ACHN (cell line): Measurements from ENCODE around the gene PCDH12.

Experiments
- DNase-seq: peaks from one replicate; pipeline ENCODE4 v3.0.0-alpha.2; 2015
- in situ Hi-C: cut with HindIII; loops from 2 replicates; pipeline ENCODE4 v1.10.0; 2017; ENCODE audit warnings: low sequenced_read_pairs, low pct_ligation_motif_present, low pct_unique_long_range_greater_than_20kb

Gene PCDH12

GRCh38 chr5:141958113-141958512 lies at the start of gene PCDH12:
Gene PCDH12 (minus strand): TSS chr5:141958202. CDS start chr5:141957851, 351 bp downstream.
- no peak for DNase-seq
- in situ Hi-C loops, result no loop called here

GRCh38 chr5:142007237-142007544 lies 49.2 kb upstream of the PCDH12 start:
- in situ Hi-C loops, result no loop called here
- DNase-seq, result no peak

- in situ Hi-C loops, result no loop called here
- no peak for DNase-seq
These were observed 48.6 kb upstream of the PCDH12 start for GRCh38 chr5:142006363-142007236.

- no peak for DNase-seq
- in situ Hi-C loops, result no loop called here
These were observed 45.3 kb upstream of the PCDH12 start for GRCh38 chr5:142003266-142003800.

GRCh38 chr5:142000704-142001484 lies 42.9 kb upstream of the PCDH12 start:
- in situ Hi-C loops, result no loop called here
- DNase-seq, result peak; percentile 23

GRCh38 chr5:142000173-142000572 lies 42.2 kb upstream of the PCDH12 start:
- in situ Hi-C loops, result no loop called here
- DNase-seq, result no peak

- DNase-seq, result no peak
- in situ Hi-C loops, result loop anchor here (25.0 kb wide), 1 partner anchor 140 kb away; no protein-coding TSS in a partner anchor
These were observed 39.5 kb upstream of the PCDH12 start for GRCh38 chr5:141997358-141997960.

GRCh38 chr5:141995656-141996055 lies 37.7 kb upstream of the PCDH12 start:
- in situ Hi-C loops, result loop anchor here (25.0 kb wide), 1 partner anchor 142 kb away; no protein-coding TSS in a partner anchor
- no peak for DNase-seq

GRCh38 chr5:141994511-141995136 lies 36.6 kb upstream of the PCDH12 start:
- no peak for DNase-seq
- in situ Hi-C loops, result loop anchor here (25.0 kb wide), 1 partner anchor 143 kb away; no protein-coding TSS in a partner anchor

GRCh38 chr5:141992349-141992963 lies 34.5 kb upstream of the PCDH12 start:
- in situ Hi-C loops, result loop anchor here (25.0 kb wide), 1 partner anchor 145 kb away; no protein-coding TSS in a partner anchor
- DNase-seq, result peak; percentile 55

GRCh38 chr5:141989720-141990119 lies 31.7 kb upstream of the PCDH12 start:
- in situ Hi-C loops, result loop anchor here (25.0 kb wide), 1 partner anchor 148 kb away; no protein-coding TSS in a partner anchor
- DNase-seq, result no peak

- in situ Hi-C loops, result loop anchor here (25.0 kb wide), 1 partner anchor 151 kb away; no protein-coding TSS in a partner anchor
These were observed 28.1 kb upstream of the PCDH12 start for GRCh38 chr5:141986072-141986471.

GRCh38 chr5:141982626-141983025 lies 24.6 kb upstream of the PCDH12 start:
- DNase-seq, result no peak
- in situ Hi-C loops, result loop anchor here (25.0 kb wide), 1 partner anchor 155 kb away; no protein-coding TSS in a partner anchor

More at GRCh38 chr5:141986072-141986471, 28.1 kb upstream of the PCDH12 start:
- no peak for DNase-seq

- no peak for DNase-seq
- in situ Hi-C loops, result loop anchor here (25.0 kb wide), 1 partner anchor 159 kb away; no protein-coding TSS in a partner anchor
These were observed 20.4 kb upstream of the PCDH12 start for GRCh38 chr5:141978389-141978788.

- DNase-seq, result no peak
- in situ Hi-C loops, result loop anchor here (25.0 kb wide), 1 partner anchor 161 kb away; no protein-coding TSS in a partner anchor
These were observed 18.2 kb upstream of the PCDH12 start for GRCh38 chr5:141976176-141976575.

- in situ Hi-C loops, result no loop called here
- no peak for DNase-seq
These were observed 16.0 kb upstream of the PCDH12 start for GRCh38 chr5:141973871-141974595.
